Spinal cord (tissue), 10 donors: ENCODE data around the gene JUNB. TPM values are rescaled to one million over a fixed set of nuclear protein-coding genes. Genes with fewer than 3 reads are reported as not detected.

Experiments
- DNase-seq, 6 donors: peaks; one replicate each; pipeline versions ENCODE4 v3.0.0 to v3.0.0-alpha.2; 2013 to 2015; ENCODE audit warnings: low spot score in 6 of 6, low read depth in 4 of 6
- H3K27ac ChIP-seq: one replicate; pipeline ENCODE4 v1.5.1; 2013; ENCODE audit warnings: low read depth, low read length, control low read depth
- H3K27me3 ChIP-seq: one replicate; pipeline ENCODE4 v1.6.1; 2013; ENCODE audit warnings: low read length; ENCODE audit not compliant: control insufficient read depth, insufficient read depth
- H3K36me3 ChIP-seq: one replicate; pipeline ENCODE4 v1.6.1; 2013; ENCODE audit warnings: low read length; ENCODE audit not compliant: control insufficient read depth, insufficient read depth
- H3K4me1 ChIP-seq: one replicate; pipeline ENCODE4 v1.6.1; 2013; ENCODE audit warnings: low read length; ENCODE audit not compliant: control insufficient read depth, insufficient read depth
- H3K4me3 ChIP-seq: one replicate; pipeline ENCODE4 v1.5.1; 2013; ENCODE audit warnings: low read depth, low read length, control low read depth
- H3K9me3 ChIP-seq: one replicate; pipeline ENCODE4 v1.6.1; 2013; ENCODE audit warnings: low read length; ENCODE audit not compliant: control insufficient read depth, insufficient read depth
- WGBS: methylation state at CpG from one replicate; pipeline ENCODE4 v1.1.5; 2013; ENCODE audit warnings: missing lambda C conversion rate; ENCODE audit not compliant: insufficient coverage; 5-methylcytosine and 5-hydroxymethylcytosine counted together
- polyA plus RNA-seq, 2 donors: library from polyadenylated mRNA; unstranded; fragments of 120-200 nt; gene quantifications; one replicate each; pipeline ENCODE4 v1.2.1, GENCODE V29; 2013; ENCODE audit not compliant: insufficient read length in 2 of 2
- total RNA-seq, 2 donors: library from RNA; depleted of rRNA in 1 of 2; stranded (reverse); fragments of 120-200 nt in 1 of 2; fragments of >200 nt in 1 of 2; gene quantifications; one replicate each; pipeline versions ENCODE4 v1.2.3 to v1.2.4, GENCODE V29; 2013 to 2014
- donor health status: healthy.

Gene JUNB
- total and polyA plus RNA-seq, 4 donors = 23.3 to 119 (median 71.4) TPM

DNA sequence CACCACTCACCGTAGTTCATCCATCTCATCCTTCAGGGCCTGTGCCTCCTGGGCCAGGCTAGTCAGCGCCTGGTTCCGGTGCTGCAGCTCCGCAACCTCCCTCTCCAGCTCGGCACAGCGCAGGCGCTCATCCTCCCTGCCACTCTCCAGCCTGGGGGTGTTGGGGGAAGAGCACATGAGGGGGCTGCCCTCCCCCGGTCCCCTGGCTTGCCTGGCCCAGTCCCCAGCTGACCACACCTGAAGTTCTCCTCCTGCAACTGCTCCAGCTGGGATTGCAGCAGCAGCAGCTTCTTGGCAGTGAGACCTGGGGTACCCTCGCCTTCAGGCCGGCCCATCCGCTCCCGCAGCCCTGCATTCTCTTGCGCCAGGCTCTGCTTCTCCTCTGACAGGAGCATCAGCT, 20.4 kb upstream of the JUNB start:
- no peak overlapping the region for H3K4me3 ChIP-seq
- H3K4me1 ChIP-seq = peaks cover 14% of the 10 kb centered on the region
- no peaks in the 10 kb centered on the region for H3K27me3 ChIP-seq
- WGBS = 99% methylated on average over 6 of the region's 13 CpGs
- H3K27ac ChIP-seq = no peak overlapping the region
- no peaks in the 10 kb centered on the region for H3K9me3 ChIP-seq
- no peak for DNase-seq
- peaks cover 44% of the 10 kb centered on the region for H3K36me3 ChIP-seq

DNA sequence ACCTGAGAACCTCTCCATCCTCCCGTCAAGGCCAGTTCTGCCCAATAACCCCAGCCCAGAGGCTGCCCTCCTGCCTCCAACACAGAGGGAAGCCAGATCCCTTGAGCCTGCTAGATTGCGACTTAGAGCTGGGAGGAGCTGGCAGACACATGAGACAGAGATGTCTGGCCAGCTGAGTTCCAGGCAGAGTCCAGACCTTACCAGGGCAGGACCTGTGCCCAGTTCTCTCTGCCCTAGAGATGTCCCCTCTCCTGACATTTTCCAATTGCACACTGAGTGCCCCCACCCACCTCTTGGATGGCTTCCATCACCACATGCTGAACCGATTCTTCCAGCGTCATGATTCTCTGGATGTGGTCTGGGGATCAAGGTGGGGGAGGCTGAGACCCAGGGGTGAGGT, 19.0 kb upstream of the JUNB start:
- Histone ChIP-seq H3K27me3 (no peaks in the 10 kb centered on the region), H3K4me1 (peaks cover 20% of the 10 kb centered on the region), H3K4me3 (no peak overlapping the region), H3K27ac (no peak overlapping the region), H3K36me3 (peaks cover 33% of the 10 kb centered on the region), H3K9me3 (no peaks in the 10 kb centered on the region)
- 83% methylated on average over 2 of the region's 4 CpGs for WGBS
- DNase-seq = no peak

- DNase-seq = no peak
- H3K36me3 ChIP-seq = peaks cover 26% of the 10 kb centered on the region
- no peaks in the 10 kb centered on the region for H3K9me3 ChIP-seq
- WGBS = 92% methylated on average over 2 of the region's 2 CpGs
- H3K27me3 ChIP-seq = no peaks in the 10 kb centered on the region
- H3K4me3 ChIP-seq = no peak overlapping the region
- no peak overlapping the region for H3K27ac ChIP-seq
- H3K4me1 ChIP-seq = peaks cover 33% of the 10 kb centered on the region
Observed at GRCh38 chr19:12773571-12773970, 17.7 kb upstream of the JUNB start.

DNA sequence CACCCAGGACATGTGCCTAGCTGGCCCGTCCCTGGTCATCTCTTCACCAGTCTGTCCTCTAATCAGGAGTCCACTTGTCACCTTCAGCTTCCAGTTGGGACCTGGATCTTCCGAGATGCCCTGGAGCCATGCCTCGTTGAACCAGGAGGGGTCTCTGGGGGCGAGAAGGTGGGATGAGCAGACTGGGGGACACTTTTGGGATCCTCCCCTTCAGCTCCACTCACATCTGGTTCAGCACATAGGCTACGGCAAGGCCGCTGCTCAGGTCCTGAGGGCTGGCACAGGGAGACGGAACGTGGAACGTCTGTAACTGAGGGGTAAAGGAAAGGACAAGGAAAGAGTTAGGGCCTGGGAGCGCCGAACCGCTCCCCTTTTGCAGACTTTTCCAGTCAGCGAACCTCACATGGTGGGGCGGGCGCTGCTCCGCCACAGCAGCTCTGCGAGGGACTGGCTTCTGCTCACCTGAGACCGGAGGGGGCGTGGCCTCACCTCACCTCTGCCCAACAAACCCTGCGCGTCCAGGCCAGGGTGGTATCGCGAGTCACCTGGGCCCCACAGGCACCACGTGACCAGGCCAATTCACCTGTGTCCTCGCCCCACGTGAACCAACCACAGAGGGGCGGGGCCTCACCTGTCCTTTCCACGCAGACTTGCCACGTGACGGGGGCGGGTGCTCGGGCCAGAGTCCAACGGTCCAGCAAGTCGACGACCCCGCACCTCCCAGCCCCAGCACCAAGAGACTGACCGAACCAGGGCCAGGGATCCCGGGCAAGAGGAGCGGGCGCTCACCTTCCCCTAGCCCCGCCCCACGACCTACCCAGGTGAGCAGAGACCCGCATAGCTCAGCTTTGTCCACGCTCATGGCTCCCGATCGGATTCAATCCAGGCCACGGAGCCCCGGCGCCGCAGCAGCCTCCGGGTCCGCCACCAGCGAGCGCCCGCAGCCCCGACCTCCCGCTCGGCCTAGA, 16.4 kb upstream of the JUNB start, which contains the start of gene HOOK2:
HOOK2 (minus strand) TSS at position 965 of the 968 bp plus-strand sequence; CDS start at position 862, 103 bp downstream.
- H3K4me1 ChIP-seq = peaks cover 42% of the 10 kb centered on the region

GRCh38 chr19:12777217-12778016, 13.9 kb upstream of the JUNB start:
- DNase-seq = peak in 3 of 6 donors; percentile 63 to 93 (median 91)
- Histone ChIP-seq H3K27ac (peak overlapping the region; percentile 93), H3K9me3 (no peaks in the 10 kb centered on the region), H3K27me3 (no peaks in the 10 kb centered on the region), H3K36me3 (peaks cover 3% of the 10 kb centered on the region), H3K4me3 (peak overlapping the region; percentile 69), H3K4me1 (peaks cover 51% of the 10 kb centered on the region)
- 4% methylated on average over 29 of the region's 43 CpGs for WGBS

More for the DNA sequence above, 16.4 kb upstream of the JUNB start, which contains the start of gene HOOK2:
- H3K36me3 ChIP-seq = peaks cover 24% of the 10 kb centered on the region
- DNase-seq = peak in 1 of 6 donors; percentile 74
- peak within 1 kb of the TSS; percentile 61 for H3K27ac ChIP-seq
- 10% methylated on average over 52 of the region's 58 CpGs for WGBS
- H3K4me3 ChIP-seq = peak within 1 kb of the TSS; percentile 85
- no peaks in the 10 kb centered on the region for H3K9me3 ChIP-seq
- H3K27me3 ChIP-seq = no peaks in the 10 kb centered on the region

GRCh38 chr19:12778017-12778904, 13.0 kb upstream of the JUNB start:
- H3K27me3 ChIP-seq = no peaks in the 10 kb centered on the region
- H3K9me3 ChIP-seq = no peaks in the 10 kb centered on the region
- DNase-seq = peak in 2 of 6 donors; percentile 82 to 86
- H3K4me1 ChIP-seq = peaks cover 59% of the 10 kb centered on the region
- WGBS = 2% methylated on average over 32 of the region's 44 CpGs
- H3K36me3 ChIP-seq = peaks cover 3% of the 10 kb centered on the region
- peak overlapping the region; percentile 93 for H3K27ac ChIP-seq
- H3K4me3 ChIP-seq = peak overlapping the region; percentile 69

DNA sequence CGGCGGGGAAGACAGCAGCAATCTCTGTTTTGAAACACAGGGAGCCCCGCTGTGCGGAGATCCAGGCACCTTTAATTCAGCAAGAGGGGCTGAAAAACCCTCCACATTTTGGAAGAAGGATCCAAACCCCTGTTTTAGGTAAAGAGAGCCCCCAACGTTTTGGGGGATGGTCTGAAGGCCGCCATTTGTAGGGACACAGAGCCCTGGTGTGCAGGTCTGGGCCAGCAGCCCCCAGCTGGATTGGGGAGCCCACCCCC, 12.5 kb upstream of the JUNB start:
- Histone ChIP-seq H3K9me3 (no peaks in the 10 kb centered on the region), H3K4me1 (peaks cover 64% of the 10 kb centered on the region), H3K27ac (peak overlapping the region; percentile 93), H3K4me3 (peak overlapping the region; percentile 69), H3K27me3 (no peaks in the 10 kb centered on the region), H3K36me3 (peaks cover 3% of the 10 kb centered on the region)
- WGBS = 23% methylated on average over 4 of the region's 6 CpGs
- no peak for DNase-seq

GRCh38 chr19:12779162-12779993, 11.9 kb upstream of the JUNB start:
- no peaks in the 10 kb centered on the region for H3K27me3 ChIP-seq
- peak overlapping the region; percentile 93 for H3K27ac ChIP-seq
- peak overlapping the region; percentile 69 for H3K4me3 ChIP-seq
- peaks cover 68% of the 10 kb centered on the region for H3K4me1 ChIP-seq
- DNase-seq = peak in 2 of 6 donors; percentile 76 to 79
- H3K9me3 ChIP-seq = no peaks in the 10 kb centered on the region
- H3K36me3 ChIP-seq = peaks cover 2% of the 10 kb centered on the region
- 61% methylated on average over 14 of the region's 15 CpGs for WGBS
